ENCODE results near the gene CCDC88A.
"Not testable (repeated sequence)": the region's sequence is repeated elsewhere in the genome, so short reads cannot be mapped to it uniquely, and the experiment has no call there.

Gene CCDC88A

GRCh38 chr2:55400332-55400731, 19.3 kb downstream of the CCDC88A start:
- no peaks in the 10 kb centered on the region for H3K9me3 Mint-ChIP-seq
- H3K36me3 Mint-ChIP-seq (ENCODE audit: low read depth) = peaks cover 16% of the 10 kb centered on the region
- H3K27me3 Mint-ChIP-seq (ENCODE audit: low read depth) = no peaks in the 10 kb centered on the region
- H3K4me3 Mint-ChIP-seq = no peak overlapping the region
- no peak for TF ChIP-seq CTCF (IDR thresholded peaks at IDR 0.05; ENCODE audit: unreplicated experiment in 3 of 3)
- no peak overlapping the region for H3K27ac Mint-ChIP-seq
- H3K4me1 Mint-ChIP-seq = no peaks in the 10 kb centered on the region

GRCh38 chr2:55399815-55400214, 19.8 kb downstream of the CCDC88A start:
- H3K27me3 Mint-ChIP-seq (ENCODE audit: low read depth) = no peaks in the 10 kb centered on the region
- H3K27ac Mint-ChIP-seq = no peak overlapping the region
- H3K36me3 Mint-ChIP-seq (ENCODE audit: low read depth) = peaks cover 15% of the 10 kb centered on the region
- H3K4me3 Mint-ChIP-seq = no peak overlapping the region
- peaks cover 3% of the 10 kb centered on the region for H3K9me3 Mint-ChIP-seq
- H3K4me1 Mint-ChIP-seq = no peaks in the 10 kb centered on the region
- TF ChIP-seq CTCF (IDR thresholded peaks at IDR 0.05; ENCODE audit: unreplicated experiment in 3 of 3) = no peak

GRCh38 chr2:55395724-55396605, 23.7 kb downstream of the CCDC88A start:
- H3K9me3 Mint-ChIP-seq = peaks cover 13% of the 10 kb centered on the region
- peaks cover 25% of the 10 kb centered on the region for H3K36me3 Mint-ChIP-seq (ENCODE audit: low read depth)
- no peak for TF ChIP-seq CTCF (IDR thresholded peaks at IDR 0.05; ENCODE audit: unreplicated experiment in 3 of 3)
- H3K27me3 Mint-ChIP-seq (ENCODE audit: low read depth) = no peaks in the 10 kb centered on the region
- H3K27ac Mint-ChIP-seq = peak overlapping the region in 1 of 3 experiments; percentile 2
- H3K4me1 Mint-ChIP-seq = no peaks in the 10 kb centered on the region
- no peak overlapping the region for H3K4me3 Mint-ChIP-seq

GRCh38 chr2:55391615-55392242, 27.9 kb downstream of the CCDC88A start:
- Mint-ChIP-seq H3K9me3 (peaks cover 16% of the 10 kb centered on the region), H3K27me3 (ENCODE audit: low read depth) (no peaks in the 10 kb centered on the region), H3K4me1 (no peaks in the 10 kb centered on the region), H3K4me3 (no peak overlapping the region), H3K36me3 (ENCODE audit: low read depth) (peaks cover 37% of the 10 kb centered on the region), H3K27ac (no peak overlapping the region)
- no peak for TF ChIP-seq CTCF (IDR thresholded peaks at IDR 0.05; ENCODE audit: unreplicated experiment in 3 of 3)

GRCh38 chr2:55391155-55391554, 28.5 kb downstream of the CCDC88A start:
- Mint-ChIP-seq H3K9me3 (peaks cover 16% of the 10 kb centered on the region), H3K4me1 (no peaks in the 10 kb centered on the region), H3K36me3 (ENCODE audit: low read depth) (peaks cover 37% of the 10 kb centered on the region), H3K4me3 (no peak overlapping the region), H3K27ac (no peak overlapping the region), H3K27me3 (ENCODE audit: low read depth) (no peaks in the 10 kb centered on the region)
- TF ChIP-seq CTCF (IDR thresholded peaks at IDR 0.05; ENCODE audit: unreplicated experiment in 3 of 3) = no peak

- H3K27ac Mint-ChIP-seq; H3K4me3 Mint-ChIP-seq; H3K4me1 Mint-ChIP-seq; H3K9me3 Mint-ChIP-seq; H3K27me3 Mint-ChIP-seq (ENCODE audit: low read depth): not testable (repeated sequence)
- peaks cover 22% of the 10 kb centered on the region for H3K36me3 Mint-ChIP-seq (ENCODE audit: low read depth)
Observed at GRCh38 chr2:55385516-55385915, 34.1 kb downstream of the CCDC88A start.

All from nephron (organoid).